NCI-H146 treated with DMSO at 0.1 percent for 48 hours (cell line): Measurements from ENCODE around the gene KCNJ2.

Source experiments
- DNase-seq: peaks from one replicate; lab custom pipeline; 2025; ENCODE audit not compliant: unreplicated experiment; lab: John Stamatoyannopoulos, UW

Gene KCNJ2

DNA sequence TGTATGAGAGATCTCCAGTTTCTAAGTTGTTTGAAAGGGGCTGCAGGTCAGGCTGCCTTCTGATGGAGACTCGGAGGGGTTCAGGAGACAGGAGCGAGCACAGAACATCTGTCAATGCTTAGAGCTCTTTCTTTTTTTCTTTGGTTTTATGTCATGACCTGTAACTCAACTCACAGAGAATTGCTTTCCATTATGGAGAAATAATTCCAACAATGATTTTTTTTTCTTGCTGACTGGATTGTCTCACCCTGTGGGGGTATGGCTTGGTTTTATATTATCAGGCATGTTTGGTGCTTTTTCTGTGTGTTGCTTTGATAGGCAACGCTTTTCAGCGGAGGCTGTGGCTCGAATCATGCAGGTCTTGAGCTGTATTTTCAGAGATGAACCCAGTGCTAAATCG is 10.7 kb upstream of the KCNJ2 start:
- DNase-seq, result no peak

DNA sequence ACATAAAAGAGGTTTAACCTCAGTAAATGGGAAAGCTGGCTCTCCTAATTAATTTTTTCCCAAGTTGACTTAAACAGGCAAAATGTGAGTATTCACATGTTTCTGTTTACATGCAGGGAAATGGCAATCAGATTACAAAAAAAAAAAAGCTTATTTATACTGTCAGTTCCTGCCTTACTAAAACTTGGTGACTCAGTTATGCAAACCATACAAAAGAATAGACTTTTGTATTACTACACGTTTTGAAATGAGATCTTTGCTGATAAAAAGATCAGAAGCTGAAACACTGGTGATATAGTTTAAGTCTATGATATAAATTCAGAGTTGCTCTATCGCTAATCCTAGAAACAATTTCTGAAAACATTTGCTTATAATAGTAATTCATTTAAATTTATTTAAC is 9.4 kb upstream of the KCNJ2 start:
- DNase-seq, result no peak

GRCh38 chr17:70161519-70161918 is 7.8 kb upstream of the KCNJ2 start:
- no peak for DNase-seq

DNA sequence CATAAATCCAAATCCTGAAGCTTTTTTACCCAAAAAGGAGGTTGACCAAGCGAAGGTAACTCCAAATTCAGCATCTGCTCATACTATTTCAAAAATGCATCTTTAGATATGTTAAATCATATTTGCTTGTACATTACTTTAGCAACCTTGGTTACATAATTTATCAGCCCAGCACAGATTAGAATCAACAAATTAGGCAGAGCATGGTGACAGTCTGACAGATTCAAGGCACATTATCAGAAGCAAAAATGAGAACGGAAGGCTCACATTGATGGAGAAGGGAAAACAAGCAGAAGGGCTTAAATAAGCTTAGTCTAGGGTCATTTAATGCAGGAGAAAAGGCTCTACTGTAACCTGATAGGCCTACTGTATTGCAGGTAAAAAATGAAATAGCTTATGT is 3.9 kb upstream of the KCNJ2 start:
- DNase-seq, result no peak

GRCh38 chr17:70166615-70167014 is 2.7 kb upstream of the KCNJ2 start:
- DNase-seq, result no peak

DNA sequence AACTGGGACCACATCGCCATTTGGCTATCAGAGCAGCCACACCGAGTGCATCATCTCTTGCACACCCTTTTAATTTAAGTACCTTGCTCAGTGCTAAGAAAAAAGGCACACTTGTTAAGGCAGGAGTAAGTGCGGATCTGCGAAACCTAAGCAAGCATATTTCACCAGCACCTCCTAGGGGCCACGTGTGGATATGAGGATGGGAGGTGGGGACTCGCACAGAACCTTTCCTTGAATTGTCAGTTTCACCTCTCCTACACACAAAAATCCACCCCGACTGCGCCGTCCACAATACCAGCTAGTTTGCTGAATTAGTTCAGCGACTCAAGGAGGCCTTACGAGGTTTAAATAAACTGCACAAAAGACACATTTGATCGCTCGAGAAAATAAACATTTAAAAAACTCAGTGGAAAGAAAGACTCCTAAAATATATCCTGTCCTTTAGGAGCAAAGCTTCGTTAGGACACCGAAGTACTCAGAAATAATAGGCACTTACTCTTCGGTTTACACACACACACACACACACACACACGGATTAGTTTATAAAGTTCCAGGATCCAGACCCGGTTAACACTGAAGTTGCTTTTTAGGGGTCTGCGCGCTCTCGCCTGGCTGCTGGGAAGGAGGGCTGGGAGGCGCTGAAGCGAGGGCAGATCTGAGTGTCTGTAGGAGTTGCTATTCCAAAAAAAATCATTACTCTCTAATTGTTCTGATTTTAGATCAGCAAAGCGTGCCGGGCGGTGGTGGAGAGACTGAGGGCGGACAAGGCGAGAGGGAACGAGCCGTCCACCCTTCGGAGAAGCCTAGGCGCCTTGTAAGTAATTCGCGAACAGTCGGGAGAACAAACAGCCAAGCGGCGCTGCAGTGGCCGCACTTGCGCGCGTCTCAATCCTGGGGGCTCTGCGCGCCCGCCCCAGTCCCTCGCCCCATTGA is 1.0 kb upstream of the KCNJ2 start:
- no peak for DNase-seq

DNA sequence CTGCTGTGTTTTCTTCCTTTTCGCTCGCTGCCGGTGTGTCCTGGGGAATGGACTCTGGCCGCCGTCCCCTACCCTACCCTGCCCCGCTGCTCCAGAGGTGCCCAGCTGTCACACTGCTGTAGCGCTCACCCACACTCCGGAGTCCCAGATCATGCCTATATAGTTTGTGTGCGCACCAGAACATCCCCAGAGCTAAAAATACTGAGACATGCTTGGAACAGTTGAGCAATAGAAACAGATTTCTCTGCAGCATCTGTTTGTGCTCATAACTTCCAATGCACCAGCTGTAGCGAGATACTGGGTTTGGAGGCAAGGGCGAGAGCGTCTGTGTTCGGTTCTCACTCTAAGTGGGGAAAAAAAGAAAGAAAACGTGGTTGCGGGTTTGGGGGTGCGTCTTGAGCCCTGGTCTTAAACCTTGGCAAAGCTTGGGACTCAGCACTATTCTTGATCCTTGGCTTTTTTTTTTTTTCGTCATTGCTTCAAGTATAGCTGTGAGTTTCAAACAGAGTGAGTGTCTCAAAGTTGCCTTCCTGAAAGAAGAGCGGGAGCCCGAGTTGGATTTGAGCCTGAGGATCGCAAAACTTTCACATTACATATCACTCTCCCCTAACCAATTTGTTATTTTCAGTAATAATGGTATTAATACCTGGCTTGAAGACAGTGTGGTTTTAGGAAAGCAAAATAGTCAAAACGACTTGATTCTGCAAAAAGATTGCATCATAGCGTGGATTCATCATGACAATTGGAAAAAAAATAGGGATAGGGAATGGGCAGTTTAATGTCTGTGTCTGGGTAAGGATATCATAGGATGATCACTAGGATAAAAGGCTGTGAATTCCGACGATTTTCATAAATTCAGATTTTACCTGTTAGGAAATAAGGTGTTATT is 621 bp downstream of the KCNJ2 start:
- DNase-seq, result no peak

DNA sequence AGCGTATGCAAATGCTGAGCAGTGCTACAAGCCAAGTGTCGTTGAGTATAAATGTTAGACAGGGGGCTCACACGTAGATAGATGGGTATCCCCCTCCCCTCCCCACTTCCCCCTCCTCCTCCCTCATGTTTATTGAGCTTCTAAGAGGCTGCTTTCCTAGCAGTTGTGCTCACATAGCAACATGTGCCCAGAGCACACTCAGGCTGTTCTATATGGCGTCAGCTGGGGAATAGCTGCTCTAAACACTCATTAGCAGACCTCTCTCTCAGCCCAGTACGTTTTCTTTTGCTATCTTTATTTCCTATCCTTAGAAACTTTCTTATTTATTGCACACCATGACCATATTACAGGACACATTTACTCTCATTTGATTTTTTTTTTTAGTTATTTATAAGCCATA is 1.8 kb downstream of the KCNJ2 start:
- no peak for DNase-seq

DNA sequence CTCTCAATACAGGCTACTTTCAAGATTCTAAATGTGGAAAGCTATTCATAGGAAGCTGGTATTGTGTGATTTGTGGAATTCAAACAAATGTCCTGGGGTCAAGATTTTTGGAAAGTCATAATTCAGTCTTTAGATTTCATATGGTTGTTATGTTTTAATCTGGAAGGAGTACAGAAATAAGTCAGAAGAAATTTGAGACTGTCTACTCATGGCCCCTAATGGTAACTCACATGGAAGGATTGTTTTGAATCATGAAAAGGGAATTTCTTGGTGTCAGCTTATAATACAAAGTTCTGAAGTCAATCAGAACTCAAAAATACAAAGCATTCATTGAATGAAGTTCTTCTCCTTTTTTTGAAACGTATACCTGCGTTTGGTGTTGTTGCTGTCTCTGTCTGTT is 3.1 kb downstream of the KCNJ2 start:
- no peak for DNase-seq

DNA sequence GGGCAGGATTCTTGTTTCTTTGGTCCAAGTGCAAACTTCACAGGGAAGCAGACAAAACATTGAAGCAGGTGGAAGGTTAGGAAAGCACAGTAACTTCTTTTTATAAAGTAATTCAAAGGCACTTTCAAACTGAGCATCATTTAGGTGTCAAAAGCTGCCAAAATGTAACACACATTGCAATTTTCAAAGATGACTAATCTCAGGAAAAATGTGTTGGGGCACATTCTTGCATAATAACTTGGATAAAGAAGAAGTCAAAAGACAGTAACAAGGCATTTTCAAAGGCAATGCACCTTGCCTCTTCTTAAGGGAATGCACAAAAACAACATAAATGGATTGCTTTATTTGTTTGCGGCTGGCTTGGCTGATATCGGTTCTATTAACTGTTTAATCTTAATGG is 3.6 kb downstream of the KCNJ2 start:
- DNase-seq, result no peak

GRCh38 chr17:70173681-70174080 is 4.3 kb downstream of the KCNJ2 start:
- no peak for DNase-seq

- no peak for DNase-seq
These were observed 12.0 kb downstream of the KCNJ2 start for GRCh38 chr17:70181376-70181775.

DNA sequence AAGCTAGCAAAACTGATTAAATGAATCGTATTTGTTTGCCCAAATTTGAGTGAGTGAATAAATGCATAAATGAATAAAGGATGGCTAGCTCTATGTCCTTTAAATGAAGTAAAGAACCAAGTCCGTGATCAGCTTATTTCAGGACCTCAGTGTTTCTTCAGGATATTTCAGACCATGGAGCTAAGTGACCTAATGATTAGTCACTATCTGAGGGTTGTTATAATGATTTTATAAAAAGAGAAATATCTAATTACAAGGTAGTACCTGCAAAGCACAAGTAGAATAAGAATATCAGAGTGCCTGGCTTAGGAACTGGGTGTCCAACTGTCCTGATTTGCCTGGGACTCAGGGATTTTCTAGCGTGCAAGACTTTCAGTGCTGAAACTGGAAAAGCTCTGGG is 12.5 kb downstream of the KCNJ2 start:
- DNase-seq, result no peak

DNA sequence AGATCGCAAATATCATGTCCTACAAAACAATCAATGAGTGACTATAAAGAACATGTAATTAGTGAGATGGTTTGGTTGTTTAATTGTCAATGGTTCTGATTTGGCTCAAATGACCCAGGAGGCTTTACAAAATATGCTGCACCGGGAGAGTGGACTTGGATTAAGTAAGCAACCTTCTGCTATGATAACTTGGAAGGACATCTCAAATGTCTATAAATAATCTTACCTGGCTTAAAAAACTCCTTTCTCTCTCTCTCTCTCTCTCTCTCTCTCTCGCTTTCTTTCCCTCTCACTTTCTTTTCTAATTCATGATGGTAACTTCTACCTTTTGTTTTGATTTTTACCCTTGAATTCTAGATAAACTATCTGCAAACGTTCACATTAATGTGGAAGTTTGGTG is 14.2 kb downstream of the KCNJ2 start:
- no peak for DNase-seq

DNA sequence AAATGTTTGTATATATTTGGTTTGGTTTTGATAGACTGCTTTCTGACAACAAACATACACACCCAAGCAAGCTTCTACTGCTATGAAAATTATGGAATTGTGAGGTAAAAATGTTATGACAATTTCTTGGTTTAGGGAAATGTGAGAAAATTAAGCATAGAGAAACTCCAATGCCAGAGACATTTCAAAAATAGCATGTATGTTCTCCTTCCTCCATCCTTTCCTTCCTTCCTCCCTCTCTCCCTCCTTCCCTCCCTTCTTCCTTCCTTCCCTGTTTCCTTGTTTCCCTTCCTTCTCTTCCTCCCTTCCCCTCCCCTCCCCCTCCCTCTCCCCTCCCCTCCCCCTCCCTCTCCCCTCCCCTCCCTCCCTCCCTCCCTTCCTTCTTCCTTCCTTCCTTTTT is 14.9 kb downstream of the KCNJ2 start:
- DNase-seq, result no peak

DNA sequence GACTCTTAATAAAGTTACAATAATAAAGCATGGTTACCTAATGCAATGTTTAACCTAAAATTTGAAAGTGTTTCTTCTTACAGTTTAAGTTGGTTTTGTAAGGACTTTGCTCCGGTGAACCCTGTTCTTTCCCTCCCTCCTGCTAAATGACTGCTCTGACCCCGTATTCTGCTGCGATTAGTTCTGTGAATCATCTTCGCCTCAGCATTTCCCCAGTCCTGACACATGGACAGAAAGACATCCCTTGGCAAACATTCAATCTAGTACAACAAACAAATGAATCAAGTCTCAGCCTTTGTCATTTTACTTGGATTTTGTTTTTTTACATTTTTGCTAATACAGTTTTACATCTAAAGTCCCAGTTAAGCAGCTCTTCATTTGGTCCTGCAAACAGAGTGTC is 15.4 kb downstream of the KCNJ2 start:
- no peak for DNase-seq

DNA sequence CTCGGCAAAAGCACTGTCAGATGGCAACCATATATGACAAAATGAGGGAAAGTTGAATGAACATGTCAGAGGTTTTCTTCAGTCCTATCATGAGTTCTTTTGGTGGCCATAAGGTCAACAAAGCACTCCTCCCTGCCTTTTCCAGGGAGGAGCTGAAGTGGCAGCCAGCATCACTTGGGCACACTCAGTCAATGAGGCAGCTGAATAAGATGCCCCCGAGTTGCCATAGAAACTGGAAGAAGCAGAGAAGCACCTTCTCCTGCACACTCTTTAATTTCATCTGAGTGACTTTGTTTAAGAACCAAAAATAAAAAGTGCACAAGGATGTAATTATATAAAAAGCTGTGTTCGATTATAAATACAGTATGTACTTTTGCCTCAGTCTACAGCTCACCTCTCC is 16.0 kb downstream of the KCNJ2 start:
- DNase-seq, result no peak

- DNase-seq, result no peak
These were observed 18.1 kb downstream of the KCNJ2 start for GRCh38 chr17:70187383-70187782.

DNA sequence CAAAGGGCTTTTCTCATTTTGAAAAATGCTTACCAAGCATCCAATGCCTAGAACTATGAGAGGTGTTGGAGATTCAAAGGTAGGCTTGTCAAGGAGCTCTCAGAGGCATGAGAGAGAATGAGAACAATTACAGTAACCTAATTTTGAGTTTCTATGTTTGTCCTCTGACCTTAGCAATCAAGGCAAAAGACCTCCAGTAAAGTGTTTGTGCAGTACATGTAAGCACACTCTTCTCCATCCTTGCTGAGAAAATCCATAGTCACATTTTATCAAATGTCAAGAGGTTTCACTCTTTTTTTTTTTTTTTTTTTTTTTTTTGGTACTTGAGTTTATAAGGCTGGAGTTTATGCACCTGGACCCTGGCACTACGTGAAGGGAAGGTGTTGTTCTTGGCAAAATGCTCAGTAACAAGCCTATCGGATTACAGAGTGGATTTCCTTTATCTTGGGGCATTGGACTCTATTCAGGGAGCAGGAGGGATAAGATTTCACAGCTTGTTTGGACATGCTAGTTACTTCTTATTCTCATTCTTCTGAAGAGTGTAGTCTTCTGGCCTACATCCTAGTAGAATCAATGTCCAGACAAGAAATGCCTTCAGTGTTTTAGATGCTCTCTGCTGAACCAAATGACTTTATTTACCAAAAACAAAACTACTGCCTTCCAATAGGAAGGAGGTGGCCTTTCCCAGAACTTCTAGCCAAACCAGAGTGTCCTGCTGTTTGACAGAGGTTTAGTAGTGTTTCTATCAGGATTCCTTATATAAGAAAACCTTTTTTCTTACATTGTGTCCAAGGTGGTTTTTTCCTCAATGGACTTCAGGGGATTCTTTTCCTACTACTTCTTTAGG is 21.9 kb downstream of the KCNJ2 start:
- DNase-seq, result no peak

DNA sequence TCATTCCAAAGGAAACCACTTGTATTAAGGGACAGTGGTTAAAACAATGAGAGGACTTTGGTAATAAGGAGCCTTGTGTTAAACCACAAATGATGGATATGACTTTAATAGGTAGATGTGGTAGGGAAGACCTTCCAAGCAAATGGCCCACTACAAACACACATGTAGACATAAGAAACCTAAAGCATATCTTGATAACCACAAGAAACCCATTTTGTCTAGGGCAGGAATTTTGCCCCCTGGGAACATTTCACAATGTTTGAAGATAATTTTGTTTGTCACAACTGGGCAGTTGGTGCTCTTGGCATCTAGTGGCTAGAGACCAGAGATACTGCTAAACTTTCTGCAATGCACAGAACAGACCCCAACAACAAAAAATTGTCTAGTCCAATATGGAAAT is 25.8 kb downstream of the KCNJ2 start:
- DNase-seq, result no peak

DNA sequence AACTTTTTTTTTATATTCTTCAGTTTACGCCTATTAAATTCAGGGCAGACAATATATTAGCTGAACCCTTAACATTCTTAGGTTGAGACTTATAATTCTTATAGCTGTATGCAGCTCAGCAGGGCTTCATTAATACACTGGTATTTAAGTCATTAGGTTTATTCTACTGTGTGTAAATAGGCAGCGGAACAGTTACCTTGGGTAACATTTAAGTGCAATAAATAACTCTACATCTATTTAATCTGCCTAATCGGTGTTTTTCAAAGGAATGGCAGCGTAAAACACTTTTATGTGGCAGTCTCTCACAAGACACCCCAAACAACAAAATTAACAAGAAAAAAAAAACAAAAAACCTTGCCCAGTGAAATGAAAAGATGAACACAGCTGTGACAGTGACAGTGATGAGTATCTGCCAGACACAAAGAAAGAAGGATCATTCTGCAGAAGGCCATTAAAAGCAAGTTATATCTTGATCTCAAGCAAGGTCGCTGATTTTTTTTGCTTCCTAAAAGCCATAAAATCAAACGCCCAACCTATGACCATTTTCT is 32.6 kb downstream of the KCNJ2 start:
- no peak for DNase-seq
